H1 (cell line): ENCODE results near the gene IER5. TPM values are rescaled to one million over a fixed set of nuclear protein-coding genes. Genes with fewer than 3 reads are reported as not detected.

Experiments used
- CTCF ChIA-PET: fragments of 300-600 bp; sonication (Branson Sonifier 250); formaldehyde crosslinking; loops from one replicate; lab custom pipeline; 2021; ENCODE audit not compliant: partially characterized antibody; lab: Charles Lee
- POLR2A ChIA-PET: fragments of 300-600 bp; sonication (Branson Sonifier 250); formaldehyde crosslinking; loops from one replicate; lab custom pipeline; 2021; ENCODE audit warnings: inconsistent platforms; ENCODE audit not compliant: partially characterized antibody; lab: Charles Lee
- DNase-seq, 2 experiments: peaks; one replicate each; pipeline versions ENCODE4 v3.0.0 to v3.0.0-alpha.2; 2010 to 2022; ENCODE audit warnings: low spot score in 2 of 2, low read depth in 1 of 2, mixed read lengths in 1 of 2
- FAIRE-seq: peaks from 2 replicates; lab custom pipeline; 2011; peaks lifted over from hg19 to GRCh38; lab: Jason Lieb, UNC
- H2AFZ ChIP-seq: 2 replicates; pipeline ENCODE4 v1.8.1; 2012; ENCODE audit warnings: low read length, inconsistent platforms
- H2AK5ac ChIP-seq: 2 replicates; pipeline ENCODE4 v1.6.1; 2013; ENCODE audit warnings: low read depth, low read length
- H2BK120ac ChIP-seq: replicated peaks from 2 replicates; pipeline ENCODE3; 2013; ENCODE audit warnings: low read depth, low read length, inconsistent platforms
- H2BK12ac ChIP-seq: 2 replicates; pipeline ENCODE4 v1.6.1; 2013; ENCODE audit warnings: low read depth, low read length
- H2BK15ac ChIP-seq: 2 replicates; pipeline ENCODE4 v1.6.1; 2013; ENCODE audit warnings: low read length
- H2BK20ac ChIP-seq: 2 replicates; pipeline ENCODE4 v1.6.1; 2013; ENCODE audit warnings: low read length
- H2BK5ac ChIP-seq: 2 replicates; pipeline ENCODE4 v1.6.1; 2013; ENCODE audit warnings: low read depth, low read length
- H3K14ac ChIP-seq: 2 replicates; pipeline ENCODE4 v1.6.1; 2013; ENCODE audit warnings: inconsistent platforms; ENCODE audit not compliant: insufficient read length
- H3K18ac ChIP-seq: 2 replicates; pipeline ENCODE4 v1.6.1; 2013; ENCODE audit warnings: low read length; ENCODE audit errors: extremely low read depth
- H3K23ac ChIP-seq: 2 replicates; pipeline ENCODE4 v1.6.1; 2013; ENCODE audit warnings: inconsistent platforms; ENCODE audit not compliant: insufficient read length
- H3K23me2 ChIP-seq: 2 replicates; pipeline ENCODE4 v1.6.1; 2013; ENCODE audit warnings: low read depth, low read length
- H3K27ac ChIP-seq: 2 replicates; pipeline ENCODE4 v1.6.1; 2011; ENCODE audit warnings: low read depth, low read length, inconsistent platforms
- H3K27me3 ChIP-seq, 4 experiments: replicated peaks in 1 of 4; 1 replicate in 1 of 4; 2 replicates in 3 of 4; pipeline versions ENCODE4 v1.6.1 to v1.8.1; 2011 to 2013; ENCODE audit warnings: low read length in 3 of 4, mild to moderate bottlenecking in 3 of 4, inconsistent platforms in 2 of 4, mixed read lengths in 2 of 4, moderate library complexity in 1 of 4; ENCODE audit not compliant: control insufficient read depth in 3 of 4, insufficient read depth in 3 of 4; ENCODE audit errors: extremely low read depth in 1 of 4
- H3K36me3 ChIP-seq, 4 experiments: 2 replicates each; pipeline versions ENCODE4 v1.6.1 to v1.8.1; 2011 to 2013; ENCODE audit warnings: mild to moderate bottlenecking in 4 of 4, low read length in 3 of 4, moderate library complexity in 2 of 4, control low read depth in 1 of 4, inconsistent platforms in 1 of 4; ENCODE audit not compliant: insufficient read depth in 4 of 4, control insufficient read depth in 2 of 4
- H3K4ac ChIP-seq: replicated peaks from 2 replicates; pipeline ENCODE3; 2013; ENCODE audit warnings: low read length, low read depth, mixed read lengths, inconsistent platforms; ENCODE audit not compliant: insufficient read length
- H3K4me1 ChIP-seq, 4 experiments: replicated peaks in 1 of 4; 1 replicate in 1 of 4; 2 replicates in 3 of 4; pipeline versions ENCODE4 v1.6.1 to v1.8.1; 2011 to 2013; ENCODE audit warnings: low read length in 3 of 4, inconsistent platforms in 2 of 4, mixed read lengths in 1 of 4; ENCODE audit not compliant: insufficient read depth in 4 of 4, control insufficient read depth in 3 of 4
- H3K4me2 ChIP-seq, 2 experiments: 2 replicates each; pipeline versions ENCODE4 v1.6.1 to v1.8.1; 2011 to 2013; ENCODE audit warnings: low read depth in 2 of 2, low read length in 2 of 2, control low read depth in 1 of 2, inconsistent platforms in 1 of 2, mild to moderate bottlenecking in 1 of 2; ENCODE audit not compliant: insufficient read depth in 1 of 2
- H3K4me3 ChIP-seq, 4 experiments: fragments of 200-600, 300-600 bp in 1 of 4; sonication (generic), shearing (Covaris generic), sonication (Bioruptor Twin) in 1 of 4; 2 replicates each; pipeline versions ENCODE4 v1.5.1 to v1.8.1; 2011 to 2016; ENCODE audit warnings: low read length in 4 of 4, low read depth in 3 of 4, control low read depth in 2 of 4, inconsistent platforms in 2 of 4, mild to moderate bottlenecking in 2 of 4, mixed read lengths in 1 of 4, moderate library complexity in 1 of 4; ENCODE audit not compliant: insufficient read depth in 2 of 4; ENCODE audit errors: extremely low read depth in 1 of 4
- H3K56ac ChIP-seq: replicated peaks from 2 replicates; pipeline ENCODE3; 2013; ENCODE audit warnings: low read depth, mild to moderate bottlenecking, mixed read lengths, low read length, inconsistent platforms; ENCODE audit not compliant: insufficient read length
- H3K79me1 ChIP-seq: 2 replicates; pipeline ENCODE4 v1.6.1; 2013; ENCODE audit warnings: low read depth, low read length, control low read depth
- H3K79me2 ChIP-seq, 2 experiments: 2 replicates each; pipeline versions ENCODE4 v1.6.1 to v1.8.1; 2012 to 2013; ENCODE audit warnings: low read length in 2 of 2, mild to moderate bottlenecking in 2 of 2, inconsistent platforms in 1 of 2; ENCODE audit not compliant: insufficient read depth in 2 of 2, control insufficient read depth in 1 of 2
- H3K9ac ChIP-seq, 4 experiments: replicated peaks in 1 of 4; 1 replicate in 1 of 4; 2 replicates in 3 of 4; pipeline versions ENCODE4 v1.6.1 to v1.8.1; 2011 to 2013; ENCODE audit warnings: low read depth in 3 of 4, low read length in 3 of 4, control low read depth in 2 of 4, mild to moderate bottlenecking in 2 of 4, moderate library complexity in 2 of 4, inconsistent platforms in 1 of 4; ENCODE audit errors: extremely low read depth in 1 of 4
- H3K9me3 ChIP-seq, 2 experiments: 2 replicates each; pipeline versions ENCODE4 v1.6.1 to v1.8.1; 2012 to 2013; ENCODE audit warnings: mild to moderate bottlenecking in 2 of 2, moderate library complexity in 2 of 2, control low read depth in 1 of 2, inconsistent platforms in 1 of 2, low read depth in 1 of 2, low read length in 1 of 2, mixed read lengths in 1 of 2; ENCODE audit not compliant: insufficient read depth in 2 of 2
- H4K20me1 ChIP-seq, 2 experiments: replicated peaks in 1 of 2; 2 replicates each; pipeline versions ENCODE3 to v1.8.1; 2011 to 2013; ENCODE audit warnings: inconsistent platforms in 2 of 2, low read length in 2 of 2, mild to moderate bottlenecking in 1 of 2; ENCODE audit not compliant: insufficient read depth in 2 of 2, control insufficient read depth in 1 of 2
- H4K5ac ChIP-seq: 2 replicates; pipeline ENCODE4 v1.6.1; 2013; ENCODE audit warnings: low read length, low read depth, mixed read lengths, inconsistent platforms; ENCODE audit not compliant: insufficient read length
- H4K8ac ChIP-seq: 2 replicates; pipeline ENCODE4 v1.8.0; 2013; ENCODE audit warnings: mild to moderate bottlenecking, moderate library complexity, low read length, inconsistent platforms; ENCODE audit not compliant: insufficient read depth; ENCODE audit errors: extremely low read depth
- H4K91ac ChIP-seq: replicated peaks from 2 replicates; pipeline ENCODE3; 2013; ENCODE audit warnings: low read length, mixed read lengths, inconsistent platforms; ENCODE audit not compliant: insufficient read length
- CTBP2 ChIP-seq: IDR thresholded peaks from 2 replicates; pipeline ENCODE4 v1.7.0; 2011; ENCODE audit warnings: borderline replicate concordance, mild to moderate bottlenecking, moderate library complexity, mixed read lengths, low read length; ENCODE audit not compliant: insufficient read depth, insufficient read length
- KDM4A ChIP-seq: IDR thresholded peaks from one replicate; pipeline ENCODE4 v1.7.1; 2012; ENCODE audit warnings: low read depth, mild to moderate bottlenecking, moderate library complexity, low read length, inconsistent platforms; ENCODE audit not compliant: severe bottlenecking
- PHF8 ChIP-seq: fragments of 200-600 bp; sonication (generic); conservative IDR thresholded peaks from 2 replicates; pipeline ENCODE4 v1.7.1; 2012; ENCODE audit warnings: low read depth, mild to moderate bottlenecking, inconsistent platforms, low read length, moderate library complexity
- POU5F1 ChIP-seq: IDR thresholded peaks from 2 replicates; pipeline ENCODE4 v1.6.1; 2011; ENCODE audit warnings: low read depth, mild to moderate bottlenecking, low read length, moderate library complexity
- RXRA ChIP-seq: IDR thresholded peaks from 2 replicates; pipeline ENCODE4 v1.6.1; 2011; ENCODE audit warnings: low read depth, mild to moderate bottlenecking, low read length, moderate library complexity; ENCODE audit not compliant: insufficient read depth
- SUZ12 ChIP-seq: fragments of 200-600 bp; sonication (generic); IDR thresholded peaks from 2 replicates; pipeline ENCODE4 v1.6.1; 2012; ENCODE audit warnings: mild to moderate bottlenecking, inconsistent platforms, low read length, moderate library complexity, mixed read lengths
- WGBS, 2 experiments: shearing (Covaris generic) in 1 of 2; methylation state at CpG; one replicate each; pipeline versions ENCODE4 v1.1.6 to v1.1.7; 2013 to 2015; ENCODE audit warnings: low lambda C conversion rate in 2 of 2, mixed read lengths in 2 of 2, inconsistent platforms in 1 of 2, low coverage in 1 of 2, missing lambda C conversion rate in 1 of 2; ENCODE audit not compliant: insufficient replicate concordance in 2 of 2, insufficient coverage in 1 of 2, insufficient read length in 1 of 2; ENCODE audit errors: extremely low coverage in 1 of 2, missing lambda C conversion rate in 1 of 2; 5-methylcytosine and 5-hydroxymethylcytosine counted together
- polyA plus RNA-seq, 7 experiments: library from polyadenylated mRNA; depleted of rRNA in 3 of 7; stranded (reverse) in 5 of 7; unstranded in 2 of 7; fragments of >200 nt in 5 of 7; fragments of 200-250 nt in 2 of 7; gene quantifications; 1 replicate in 5 of 7; 2 replicates in 1 of 7; 4 replicates in 1 of 7; pipeline versions ENCODE4 v1.2.1 to v1.2.3, GENCODE V29; 2011 to 2013; ENCODE audit warnings: missing spikeins in 2 of 7, mixed read lengths in 2 of 7
- total RNA-seq: library from RNA; stranded (reverse); fragmentation: NEBNext Ultra II Directional; extraction: Animal tissue kit (Norgen Biotek cat#: 25700); gene quantifications from 2 replicates; pipeline ENCODE4 v1.2.1, GENCODE V29; 2021

Gene IER5
- total and polyA plus RNA-seq, 2 of the 8 experiments (the other 6 are each of a cell fraction or from before 2014, with no cell fraction given) = 3.5 to 7.7 TPM

DNA sequence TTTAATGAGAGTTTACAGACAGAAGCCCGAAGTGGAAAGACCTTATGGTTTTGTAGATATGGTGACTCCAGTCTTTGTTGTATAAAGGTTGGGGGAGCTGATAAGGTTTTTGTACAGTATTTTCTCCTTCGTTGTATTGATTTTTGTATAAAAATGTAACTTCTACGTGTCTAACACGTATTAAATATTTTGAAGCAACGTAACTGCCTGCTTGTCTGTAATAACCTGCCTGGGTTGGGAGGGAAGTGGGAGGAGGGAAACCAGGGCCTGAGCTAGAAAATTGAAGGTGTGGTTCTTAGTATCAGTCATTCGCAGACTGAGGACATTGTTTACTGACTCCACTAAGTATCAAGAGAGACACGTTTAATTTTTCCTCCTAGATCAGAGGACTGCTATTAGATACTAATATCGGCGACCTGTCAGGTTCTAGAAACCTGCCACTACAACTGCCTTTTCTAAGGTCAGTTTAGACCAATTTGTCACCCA, 2.2 kb downstream of the IER5 start:
- Histone ChIP-seq H2AK5ac (no peak overlapping the region), H3K18ac (no peak overlapping the region), H2AFZ (no peak overlapping the region), H4K20me1 (peaks cover 18 to 23% of the 10 kb centered on the region in 2 experiments), H3K56ac (no peak overlapping the region), H3K36me3 (no peaks in the 10 kb centered on the region), H3K79me2 (peaks cover 0 to 32% of the 10 kb centered on the region in 2 experiments; a peak in 2 of 4 replicates), H2BK12ac (no peak overlapping the region), H3K27me3 (peaks cover 0 to 31% (median 18%) of the 10 kb centered on the region in 4 experiments; a peak in 6 of 7 replicates), H3K4ac (no peak overlapping the region), H4K8ac (no peak overlapping the region), H3K4me2 (peak overlapping the region; percentile 80 to 91), H2BK120ac (no peak overlapping the region), H3K9ac (no peak overlapping the region), H3K23ac (no peak overlapping the region), H3K4me1 (peaks cover under 1 to 7% (median 3%) of the 10 kb centered on the region in 4 experiments; a peak in 3 of 7 replicates), H4K5ac (no peak overlapping the region), H3K9me3 (no peaks in the 10 kb centered on the region), H3K23me2 (peaks cover 19% of the 10 kb centered on the region), H2BK20ac (no peak overlapping the region), H3K79me1 (no peaks in the 10 kb centered on the region), H2BK15ac (no peak overlapping the region), H3K4me3 (peak overlapping the region; percentile 50 to 72 (median 63); a peak in 7 of 8 replicates), H4K91ac (no peak overlapping the region), H3K14ac (no peak overlapping the region), H3K27ac (no peak overlapping the region), H2BK5ac (no peak overlapping the region)
- CTCF ChIA-PET = interaction anchor here (0.7 to 12.3 kb wide), 8 partner anchors 9 to 52 kb away, joined by 3 to 115 read pairs (median 4); no protein-coding TSS in a partner anchor
- FAIRE-seq (no peak), DNase-seq (no peak)
- TF ChIP-seq RXRA = no peak
- no peak for TF ChIP-seq SUZ12
- TF ChIP-seq POU5F1 = no peak
- TF ChIP-seq KDM4A = no peak
- TF ChIP-seq PHF8 = no peak
- TF ChIP-seq CTBP2 = no peak
- POLR2A ChIA-PET = interaction anchor here (0.5 to 9.4 kb wide), 18 partner anchors 10 to 192 kb away, joined by 3 to 253 read pairs (median 4); no protein-coding TSS in a partner anchor
- 42% methylated on average over 9 of the region's 9 CpGs; no CpG with 5 or more reads in 1 of the 2 experiments for WGBS, 2 experiments
